Mesenchymal stem cell (in vitro differentiated cells and primary cell): Measurements from ENCODE around the gene DNAH9. TPM values are rescaled to one million over a fixed set of nuclear protein-coding genes. Genes with fewer than 3 reads are reported as not detected.
A peak's percentile ranks its signal among the peaks of the same experiment; 100 is the strongest.

Experiments used
- DNase-seq: peaks from one replicate; pipeline ENCODE4 v3.0.0-alpha.2; 2013
- H2AFZ ChIP-seq: one replicate; pipeline ENCODE4 v1.6.1; 2013; ENCODE audit warnings: low read depth, mild to moderate bottlenecking, control low read depth, inconsistent platforms, low read length, moderate library complexity
- H2AK5ac ChIP-seq: 2 replicates; pipeline ENCODE4 v1.6.1; 2013; ENCODE audit warnings: low read length, moderate library complexity, mild to moderate bottlenecking, inconsistent platforms; ENCODE audit not compliant: severe bottlenecking
- H2BK120ac ChIP-seq: one replicate; pipeline ENCODE4 v1.6.1; 2013; ENCODE audit warnings: low read depth, mild to moderate bottlenecking, inconsistent platforms, low read length, moderate library complexity
- H2BK12ac ChIP-seq, 2 experiments: one replicate each; pipeline ENCODE4 v1.6.1; 2013; ENCODE audit warnings: inconsistent platforms in 2 of 2, low read length in 2 of 2, mild to moderate bottlenecking in 2 of 2, moderate library complexity in 2 of 2, control low read depth in 1 of 2
- H2BK15ac ChIP-seq: one replicate; pipeline ENCODE4 v1.6.1; 2013; ENCODE audit warnings: mild to moderate bottlenecking, low read depth, inconsistent platforms; ENCODE audit not compliant: poor library complexity, severe bottlenecking
- H2BK5ac ChIP-seq: 2 replicates; pipeline ENCODE4 v1.6.1; 2013; ENCODE audit warnings: low read depth, mild to moderate bottlenecking, low read length, control low read depth, inconsistent platforms; ENCODE audit not compliant: poor library complexity, severe bottlenecking
- H3K14ac ChIP-seq, 2 experiments: one replicate each; pipeline ENCODE4 v1.6.1; 2013; ENCODE audit warnings: inconsistent platforms in 2 of 2, low read length in 2 of 2, control low read depth in 1 of 2, mild to moderate bottlenecking in 1 of 2, moderate library complexity in 1 of 2
- H3K18ac ChIP-seq, 2 experiments: one replicate each; pipeline ENCODE4 v1.6.1; 2013; ENCODE audit warnings: inconsistent platforms in 2 of 2, low read length in 2 of 2, control low read depth in 1 of 2, low read depth in 1 of 2, mild to moderate bottlenecking in 1 of 2
- H3K23ac ChIP-seq, 2 experiments: one replicate each; pipeline ENCODE4 v1.6.1; 2013; ENCODE audit warnings: inconsistent platforms in 2 of 2, low read length in 2 of 2, mild to moderate bottlenecking in 2 of 2, moderate library complexity in 2 of 2, control low read depth in 1 of 2
- H3K27ac ChIP-seq: 2 replicates; pipeline ENCODE4 v1.5.1; 2013; ENCODE audit warnings: mild to moderate bottlenecking, moderate library complexity, low read length, control low read depth, inconsistent platforms; ENCODE audit not compliant: poor library complexity, severe bottlenecking
- H3K27me3 ChIP-seq, 2 experiments: 2 replicates each; pipeline versions ENCODE4 v1.6.1 to v1.7.0; 2013; ENCODE audit warnings: low read length in 2 of 2, mild to moderate bottlenecking in 2 of 2, moderate library complexity in 2 of 2, control low read depth in 1 of 2, inconsistent platforms in 1 of 2; ENCODE audit not compliant: control insufficient read depth in 1 of 2, insufficient read depth in 1 of 2
- H3K36me3 ChIP-seq, 2 experiments: 2 replicates each; pipeline versions ENCODE4 v1.6.1 to v1.7.0; 2013; ENCODE audit warnings: low read length in 2 of 2, control low read depth in 1 of 2, inconsistent platforms in 1 of 2, low read depth in 1 of 2, mild to moderate bottlenecking in 1 of 2; ENCODE audit not compliant: insufficient read depth in 2 of 2, control insufficient read depth in 1 of 2
- H3K4ac ChIP-seq, 2 experiments: one replicate each; pipeline ENCODE4 v1.6.1; 2013; ENCODE audit warnings: inconsistent platforms in 2 of 2, low read length in 2 of 2, mild to moderate bottlenecking in 2 of 2, moderate library complexity in 2 of 2, control low read depth in 1 of 2, low read depth in 1 of 2
- H3K4me1 ChIP-seq: 2 replicates; pipeline ENCODE4 v1.6.1; 2013; ENCODE audit warnings: low read depth, low read length, control low read depth; ENCODE audit not compliant: control insufficient read depth, insufficient read depth
- H3K4me2 ChIP-seq: 2 replicates; pipeline ENCODE4 v1.6.1; 2013; ENCODE audit warnings: low read length, mild to moderate bottlenecking, inconsistent platforms; ENCODE audit not compliant: poor library complexity, severe bottlenecking
- H3K4me3 ChIP-seq, 2 experiments: 2 replicates each; pipeline versions ENCODE4 v1.5.1 to v1.7.0; 2013; ENCODE audit warnings: low read length in 2 of 2, mild to moderate bottlenecking in 2 of 2, control low read depth in 1 of 2, low read depth in 1 of 2; ENCODE audit not compliant: insufficient read depth in 1 of 2
- H3K79me1 ChIP-seq: replicated peaks from 2 replicates; pipeline ENCODE4 v1.6.1; 2013; ENCODE audit warnings: mild to moderate bottlenecking, control low read depth, low read length, inconsistent platforms; ENCODE audit not compliant: poor library complexity, severe bottlenecking
- H3K9ac ChIP-seq: 2 replicates; pipeline ENCODE4 v1.7.0; 2013; ENCODE audit warnings: mild to moderate bottlenecking, low read length, moderate library complexity
- H3K9me3 ChIP-seq: 2 replicates; pipeline ENCODE4 v1.7.0; 2013; ENCODE audit warnings: mild to moderate bottlenecking, low read length; ENCODE audit not compliant: control insufficient read depth
- H4K8ac ChIP-seq: one replicate; pipeline ENCODE4 v1.6.1; 2013; ENCODE audit warnings: inconsistent platforms, mild to moderate bottlenecking, low read length, moderate library complexity
- H4K91ac ChIP-seq: one replicate; pipeline ENCODE4 v1.6.1; 2013; ENCODE audit warnings: mild to moderate bottlenecking, low read length, inconsistent platforms
- WGBS: methylation state at CpG from one replicate; pipeline ENCODE4 v1.1.7; 2013; ENCODE audit warnings: mixed read lengths; 5-methylcytosine and 5-hydroxymethylcytosine counted together
- polyA plus RNA-seq, 2 experiments: library from polyadenylated mRNA; stranded (reverse); fragments of 200-250 nt; gene quantifications; one replicate each; pipeline ENCODE4 v1.2.3, GENCODE V29; 2013

DNAH9 gene, protein sequence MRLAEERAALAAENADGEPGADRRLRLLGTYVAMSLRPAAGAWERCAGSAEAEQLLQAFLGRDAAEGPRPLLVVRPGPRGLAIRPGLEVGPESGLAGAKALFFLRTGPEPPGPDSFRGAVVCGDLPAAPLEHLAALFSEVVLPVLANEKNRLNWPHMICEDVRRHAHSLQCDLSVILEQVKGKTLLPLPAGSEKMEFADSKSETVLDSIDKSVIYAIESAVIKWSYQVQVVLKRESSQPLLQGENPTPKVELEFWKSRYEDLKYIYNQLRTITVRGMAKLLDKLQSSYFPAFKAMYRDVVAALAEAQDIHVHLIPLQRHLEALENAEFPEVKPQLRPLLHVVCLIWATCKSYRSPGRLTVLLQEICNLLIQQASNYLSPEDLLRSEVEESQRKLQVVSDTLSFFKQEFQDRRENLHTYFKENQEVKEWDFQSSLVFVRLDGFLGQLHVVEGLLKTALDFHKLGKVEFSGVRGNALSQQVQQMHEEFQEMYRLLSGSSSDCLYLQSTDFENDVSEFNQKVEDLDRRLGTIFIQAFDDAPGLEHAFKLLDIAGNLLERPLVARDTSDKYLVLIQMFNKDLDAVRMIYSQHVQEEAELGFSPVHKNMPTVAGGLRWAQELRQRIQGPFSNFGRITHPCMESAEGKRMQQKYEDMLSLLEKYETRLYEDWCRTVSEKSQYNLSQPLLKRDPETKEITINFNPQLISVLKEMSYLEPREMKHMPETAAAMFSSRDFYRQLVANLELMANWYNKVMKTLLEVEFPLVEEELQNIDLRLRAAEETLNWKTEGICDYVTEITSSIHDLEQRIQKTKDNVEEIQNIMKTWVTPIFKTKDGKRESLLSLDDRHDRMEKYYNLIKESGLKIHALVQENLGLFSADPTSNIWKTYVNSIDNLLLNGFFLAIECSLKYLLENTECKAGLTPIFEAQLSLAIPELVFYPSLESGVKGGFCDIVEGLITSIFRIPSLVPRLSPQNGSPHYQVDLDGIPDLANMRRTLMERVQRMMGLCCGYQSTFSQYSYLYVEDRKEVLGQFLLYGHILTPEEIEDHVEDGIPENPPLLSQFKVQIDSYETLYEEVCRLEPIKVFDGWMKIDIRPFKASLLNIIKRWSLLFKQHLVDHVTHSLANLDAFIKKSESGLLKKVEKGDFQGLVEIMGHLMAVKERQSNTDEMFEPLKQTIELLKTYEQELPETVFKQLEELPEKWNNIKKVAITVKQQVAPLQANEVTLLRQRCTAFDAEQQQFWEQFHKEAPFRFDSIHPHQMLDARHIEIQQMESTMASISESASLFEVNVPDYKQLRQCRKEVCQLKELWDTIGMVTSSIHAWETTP (N-terminal part only)
- not detected for polyA plus RNA-seq (2013, experiment 1 of 2)
- polyA plus RNA-seq (2013, experiment 2 of 2) = not detected

DNA sequence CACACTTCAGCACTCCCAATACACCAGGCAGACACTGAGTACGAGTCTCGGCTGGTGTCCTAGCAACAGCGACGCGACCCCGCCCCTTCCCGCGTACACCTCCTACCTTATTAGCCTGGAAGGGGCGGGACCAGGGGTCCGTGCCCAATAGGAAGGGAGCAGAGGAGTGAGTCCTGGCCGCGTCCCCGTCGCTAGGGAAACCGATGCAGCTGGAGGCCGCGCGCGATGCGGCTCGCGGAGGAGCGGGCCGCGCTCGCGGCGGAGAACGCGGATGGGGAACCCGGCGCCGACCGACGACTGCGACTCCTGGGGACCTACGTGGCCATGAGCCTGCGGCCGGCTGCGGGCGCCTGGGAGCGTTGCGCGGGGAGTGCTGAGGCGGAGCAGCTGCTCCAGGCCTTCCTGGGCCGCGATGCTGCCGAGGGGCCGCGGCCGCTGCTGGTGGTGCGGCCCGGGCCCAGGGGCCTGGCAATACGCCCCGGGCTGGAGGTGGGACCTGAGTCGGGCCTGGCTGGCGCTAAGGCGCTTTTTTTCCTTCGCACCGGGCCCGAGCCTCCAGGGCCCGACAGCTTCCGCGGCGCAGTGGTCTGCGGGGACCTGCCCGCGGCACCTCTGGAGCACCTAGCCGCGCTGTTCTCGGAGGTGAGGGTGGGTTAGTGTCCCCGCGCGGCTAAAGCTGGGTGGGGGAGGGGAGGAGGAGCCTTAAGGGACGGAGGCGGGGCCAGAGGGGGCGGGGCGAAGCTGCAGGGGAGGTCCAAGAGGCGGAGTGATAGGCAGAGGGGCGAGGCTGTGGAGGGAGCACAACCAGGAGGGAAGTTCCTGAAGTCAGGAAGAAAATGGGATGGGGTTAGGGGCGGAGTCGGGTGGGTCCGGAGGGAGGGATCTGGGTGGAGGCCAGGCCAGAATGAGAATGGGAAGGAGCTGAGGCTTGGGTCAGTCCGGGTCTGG is at the start of gene DNAH9:
Gene DNAH9, plus strand, starts transcription at position 197 of the 948 bp plus-strand sequence. Its CDS starts 29 bp downstream, at position 226.
- no peak within 1 kb of the TSS for H2BK12ac ChIP-seq
- H2AFZ ChIP-seq = no peak within 1 kb of the TSS
- WGBS = 2% methylated on average over 80 of the region's 84 CpGs
- H3K4me3 ChIP-seq = peak within 1 kb of the TSS; percentile 52 to 72
- no peak for DNase-seq
- peaks cover 14 to 16% of the 10 kb centered on the region in 2 experiments for H3K27me3 ChIP-seq
- H3K36me3 ChIP-seq = no peaks in the 10 kb centered on the region
- no peak within 1 kb of the TSS for H3K4ac ChIP-seq
- no peak within 1 kb of the TSS for H4K8ac ChIP-seq
- H3K4me2 ChIP-seq = peak within 1 kb of the TSS; percentile 68
- no peak within 1 kb of the TSS for H3K18ac ChIP-seq
- H3K9me3 ChIP-seq = no peaks in the 10 kb centered on the region
- peaks cover 7% of the 10 kb centered on the region for H3K4me1 ChIP-seq
- H3K14ac ChIP-seq = no peak within 1 kb of the TSS
- H3K9ac ChIP-seq = peak within 1 kb of the TSS; percentile 83
- no peak within 1 kb of the TSS for H3K23ac ChIP-seq
- H2BK5ac ChIP-seq = no peak within 1 kb of the TSS
- H2BK120ac ChIP-seq = no peak within 1 kb of the TSS
- no peak within 1 kb of the TSS for H2BK15ac ChIP-seq
- H3K79me1 ChIP-seq = no peaks in the 10 kb centered on the region
- H4K91ac ChIP-seq = no peak within 1 kb of the TSS
- H2AK5ac ChIP-seq = no peak within 1 kb of the TSS
- H3K27ac ChIP-seq = no peak within 1 kb of the TSS

DNA sequence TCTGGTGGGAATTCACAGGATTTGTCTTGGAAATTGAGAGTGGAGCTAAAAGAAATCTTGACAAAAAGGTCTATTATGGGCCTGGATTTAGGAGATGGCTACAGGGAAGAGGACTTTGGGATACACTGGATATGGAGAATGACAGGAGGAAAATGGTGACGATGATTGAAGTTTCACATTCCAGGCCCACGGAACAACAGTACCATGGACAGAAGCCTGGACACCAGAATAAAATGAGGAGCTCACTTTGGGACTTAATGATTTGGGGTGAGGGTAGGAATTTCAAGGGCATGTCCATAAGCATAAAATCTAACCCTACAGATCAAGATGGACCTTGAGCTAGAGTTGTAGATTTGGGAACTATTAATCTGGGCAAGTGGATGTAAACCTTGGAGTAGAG is 47.8 kb upstream of the DNAH9 start:
- H3K9ac ChIP-seq = no peak overlapping the region

GRCh38 chr17:11551442-11551841 is 46.8 kb upstream of the DNAH9 start:
- no peak for DNase-seq
- no peak overlapping the region for H4K8ac ChIP-seq
- no peak overlapping the region for H3K18ac ChIP-seq

More for the DNA sequence above, 47.8 kb upstream of the DNAH9 start:
- H3K18ac ChIP-seq = no peak overlapping the region
- H3K23ac ChIP-seq = no peak overlapping the region
- H3K27ac ChIP-seq = no peak overlapping the region
- H2BK5ac ChIP-seq = no peak overlapping the region
- WGBS = 79% methylated on average over 2 of the region's 2 CpGs
- no peak overlapping the region for H4K8ac ChIP-seq
- no peak overlapping the region for H4K91ac ChIP-seq
- H3K4me2 ChIP-seq = no peak overlapping the region
- no peaks in the 10 kb centered on the region for H3K4me1 ChIP-seq
- no peak overlapping the region for H2AFZ ChIP-seq
- DNase-seq = no peak
- no peak overlapping the region for H2BK120ac ChIP-seq
- no peak overlapping the region for H3K14ac ChIP-seq
- H3K9me3 ChIP-seq = no peaks in the 10 kb centered on the region
- no peaks in the 10 kb centered on the region for H3K79me1 ChIP-seq
- H2AK5ac ChIP-seq = no peak overlapping the region
- H3K27me3 ChIP-seq = no peaks in the 10 kb centered on the region
- H2BK15ac ChIP-seq = no peak overlapping the region
- H3K4me3 ChIP-seq = no peak overlapping the region
- no peaks in the 10 kb centered on the region for H3K36me3 ChIP-seq
- H3K4ac ChIP-seq = no peak overlapping the region
- H2BK12ac ChIP-seq = no peak overlapping the region

More at GRCh38 chr17:11551442-11551841, 46.8 kb upstream of the DNAH9 start:
- Histone ChIP-seq H2AFZ (no peak overlapping the region), H3K9ac (no peak overlapping the region), H3K36me3 (no peaks in the 10 kb centered on the region), H4K91ac (no peak overlapping the region), H2BK5ac (no peak overlapping the region), H3K27me3 (no peaks in the 10 kb centered on the region), H3K4me3 (no peak overlapping the region), H2BK12ac (no peak overlapping the region), H3K23ac (no peak overlapping the region), H3K9me3 (no peaks in the 10 kb centered on the region), H3K14ac (no peak overlapping the region), H3K27ac (no peak overlapping the region), H2BK15ac (no peak overlapping the region), H3K4me2 (no peak overlapping the region), H3K4ac (no peak overlapping the region), H3K79me1 (no peaks in the 10 kb centered on the region), H3K4me1 (no peaks in the 10 kb centered on the region), H2BK120ac (no peak overlapping the region), H2AK5ac (no peak overlapping the region)
- 65% methylated on average over 6 of the region's 6 CpGs for WGBS
